ENCODE results near the gene C1orf198. TPM values are rescaled to one million over a fixed set of nuclear protein-coding genes. Genes with fewer than 3 reads are reported as not detected.

Gene C1orf198
- polyA plus RNA-seq, 3 donors: 1.3 to 2.7 (median 1.6) TPM

DNA sequence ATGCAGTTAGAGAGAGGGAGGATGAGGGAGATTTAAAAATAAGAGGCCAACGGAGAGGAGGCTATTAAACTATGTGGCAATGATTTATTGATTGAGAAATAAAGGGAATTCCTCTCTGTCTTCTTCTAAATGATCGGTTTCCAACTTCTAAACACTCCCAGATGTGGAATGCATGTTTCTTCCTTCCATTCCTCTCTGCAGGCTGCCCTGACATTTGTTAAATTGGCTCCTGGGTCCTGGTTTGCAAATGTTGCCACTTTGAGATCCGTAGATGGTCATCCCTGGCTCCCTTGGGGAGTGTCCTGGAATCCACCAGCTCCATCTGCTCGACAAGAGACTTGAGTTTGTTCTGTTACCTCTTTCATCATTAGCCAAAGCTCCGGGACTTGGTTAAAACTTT lies 10.3 kb upstream of the C1orf198 start:
- Histone ChIP-seq H3K79me2 (ENCODE audit: insufficient read depth, low read length) (no peaks in the 10 kb centered on the region), H3K4me1 (ENCODE audit: control insufficient read depth in 1 of 2, insufficient read depth in 2 of 2, low read length in 2 of 2) (no peaks in the 10 kb centered on the region), H3K27ac (ENCODE audit: low read depth in 1 of 2, low read length in 2 of 2) (no peak overlapping the region), H3K4me3 (replicated peaks in 1 of 3; ENCODE audit: low read depth in 2 of 3, low read length in 3 of 3) (no peak overlapping the region), H4K20me1 (ENCODE audit: insufficient read depth, low read length) (no peaks in the 10 kb centered on the region), H2AFZ (ENCODE audit: insufficient read depth, low read depth, low read length, poor library complexity, severe bottlenecking) (no peak overlapping the region), H3K9me3 (replicated peaks in 1 of 2; ENCODE audit: control insufficient read depth in 1 of 2, insufficient read depth in 1 of 2, low read length in 2 of 2) (no peaks in the 10 kb centered on the region), H3K9ac (ENCODE audit: insufficient read depth, low read length, poor library complexity, severe bottlenecking) (no peak overlapping the region), H3K27me3 (ENCODE audit: control insufficient read depth in 2 of 2, insufficient read depth in 2 of 2, low read length in 2 of 2) (peaks cover 11 to 14% of the 10 kb centered on the region in 2 donors), H3K4me2 (replicated peaks; ENCODE audit: extremely low read depth, low read length, poor library complexity, severe bottlenecking) (no peak overlapping the region), H3K36me3 (replicated peaks in 1 of 2; ENCODE audit: control insufficient read depth in 1 of 2, insufficient read depth in 2 of 2, low read length in 2 of 2) (no peaks in the 10 kb centered on the region)
- DNase-seq: no peak
- H3K27ac Mint-ChIP-seq: no peak overlapping the region
- TF ChIP-seq, protein P1, sequence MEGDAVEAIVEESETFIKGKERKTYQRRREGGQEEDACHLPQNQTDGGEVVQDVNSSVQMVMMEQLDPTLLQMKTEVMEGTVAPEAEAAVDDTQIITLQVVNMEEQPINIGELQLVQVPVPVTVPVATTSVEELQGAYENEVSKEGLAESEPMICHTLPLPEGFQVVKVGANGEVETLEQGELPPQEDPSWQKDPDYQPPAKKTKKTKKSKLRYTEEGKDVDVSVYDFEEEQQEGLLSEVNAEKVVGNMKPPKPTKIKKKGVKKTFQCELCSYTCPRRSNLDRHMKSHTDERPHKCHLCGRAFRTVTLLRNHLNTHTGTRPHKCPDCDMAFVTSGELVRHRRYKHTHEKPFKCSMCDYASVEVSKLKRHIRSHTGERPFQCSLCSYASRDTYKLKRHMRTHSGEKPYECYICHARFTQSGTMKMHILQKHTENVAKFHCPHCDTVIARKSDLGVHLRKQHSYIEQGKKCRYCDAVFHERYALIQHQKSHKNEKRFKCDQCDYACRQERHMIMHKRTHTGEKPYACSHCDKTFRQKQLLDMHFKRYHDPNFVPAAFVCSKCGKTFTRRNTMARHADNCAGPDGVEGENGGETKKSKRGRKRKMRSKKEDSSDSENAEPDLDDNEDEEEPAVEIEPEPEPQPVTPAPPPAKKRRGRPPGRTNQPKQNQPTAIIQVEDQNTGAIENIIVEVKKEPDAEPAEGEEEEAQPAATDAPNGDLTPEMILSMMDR (IDR thresholded peaks at IDR 0.05): no peak
- no peaks in the 10 kb centered on the region for H3K36me3 Mint-ChIP-seq
- peak overlapping the region in 1 of 2 donors; percentile 22 for H3K4me3 Mint-ChIP-seq
- WGBS (ENCODE audit: insufficient coverage): 49% methylated on average over 2 of the region's 5 CpGs
- H3K27me3 Mint-ChIP-seq (ENCODE audit: low read depth in 3 of 3): peaks cover 23 to 51% (median 30%) of the 10 kb centered on the region in 3 donors
- intact Hi-C loops (cut with micrococcal nuclease): no loop called here
- peaks cover under 1 to 19% (median 1%) of the 10 kb centered on the region in 7 donors for H3K9me3 Mint-ChIP-seq
- H3K4me1 Mint-ChIP-seq: no peaks in the 10 kb centered on the region

DNA sequence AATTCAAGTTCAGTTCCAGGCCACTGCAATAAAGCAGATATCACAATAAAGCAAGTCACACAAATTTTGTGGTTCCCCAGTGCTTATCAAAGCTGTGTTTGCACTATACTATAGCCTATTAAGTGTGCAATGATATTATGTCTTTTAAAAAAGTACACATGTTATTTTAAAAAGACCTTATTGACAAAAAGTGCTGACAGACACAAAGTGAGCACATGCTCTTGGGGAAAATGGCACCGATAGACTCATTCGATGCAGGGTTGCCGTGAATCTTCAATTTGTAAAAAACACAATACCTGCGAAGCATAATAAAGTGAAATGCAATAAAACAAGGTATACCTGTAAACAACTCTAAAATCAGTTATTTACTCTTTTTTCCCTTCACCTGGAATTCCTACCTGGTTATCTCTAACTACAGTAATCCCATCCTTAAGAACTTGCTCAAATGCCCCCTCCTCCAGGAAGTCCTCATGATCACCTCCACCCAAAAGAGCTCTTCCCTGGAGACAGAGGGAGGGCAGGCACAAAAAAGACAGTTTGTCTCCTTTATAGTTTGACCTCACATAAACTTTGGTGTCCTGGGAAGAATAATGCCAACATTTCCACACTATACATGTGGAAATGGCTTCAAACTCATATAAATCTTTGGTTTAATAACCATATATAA lies 9.7 kb upstream of the C1orf198 start:
- WGBS (ENCODE audit: insufficient coverage): 100% methylated on average over 2 of the region's 4 CpGs
- Histone ChIP-seq H3K27ac (ENCODE audit: low read depth in 1 of 2, low read length in 2 of 2) (no peak overlapping the region), H3K27me3 (ENCODE audit: control insufficient read depth in 2 of 2, insufficient read depth in 2 of 2, low read length in 2 of 2) (peaks cover 11 to 14% of the 10 kb centered on the region in 2 donors), H3K9me3 (replicated peaks in 1 of 2; ENCODE audit: control insufficient read depth in 1 of 2, insufficient read depth in 1 of 2, low read length in 2 of 2) (no peaks in the 10 kb centered on the region), H3K36me3 (replicated peaks in 1 of 2; ENCODE audit: control insufficient read depth in 1 of 2, insufficient read depth in 2 of 2, low read length in 2 of 2) (no peaks in the 10 kb centered on the region), H3K9ac (ENCODE audit: insufficient read depth, low read length, poor library complexity, severe bottlenecking) (no peak overlapping the region), H2AFZ (ENCODE audit: insufficient read depth, low read depth, low read length, poor library complexity, severe bottlenecking) (no peak overlapping the region), H3K4me1 (ENCODE audit: control insufficient read depth in 1 of 2, insufficient read depth in 2 of 2, low read length in 2 of 2) (no peaks in the 10 kb centered on the region), H4K20me1 (ENCODE audit: insufficient read depth, low read length) (no peaks in the 10 kb centered on the region), H3K4me2 (replicated peaks; ENCODE audit: extremely low read depth, low read length, poor library complexity, severe bottlenecking) (no peak overlapping the region), H3K4me3 (replicated peaks in 1 of 3; ENCODE audit: low read depth in 2 of 3, low read length in 3 of 3) (no peak overlapping the region), H3K79me2 (ENCODE audit: insufficient read depth, low read length) (no peaks in the 10 kb centered on the region)
- Mint-ChIP-seq H3K36me3 (no peaks in the 10 kb centered on the region), H3K4me1 (no peaks in the 10 kb centered on the region), H3K27me3 (ENCODE audit: low read depth in 3 of 3) (peaks cover 23 to 51% (median 29%) of the 10 kb centered on the region in 3 donors), H3K4me3 (peak overlapping the region in 1 of 2 donors; percentile 22), H3K9me3 (peaks cover 0 to 14% (median 0%) of the 10 kb centered on the region in 7 donors), H3K27ac (no peak overlapping the region)
- TF ChIP-seq, protein P1 (IDR thresholded peaks at IDR 0.05): no peak
- DNase-seq: no peak
- intact Hi-C loops (cut with micrococcal nuclease): no loop called here

Measured in CD14-positive monocyte (primary cell).